Transverse colon (tissue), 4 donors: ENCODE measurements around the gene MRPL1.
"Not testable (repeated sequence)": the region's sequence is repeated elsewhere in the genome, so short reads cannot be mapped to it uniquely, and the experiment has no call there.

Experiments used
- CTCF ChIP-seq, 5 experiments: fragments of 200-600 bp in 3 of 5; fragments of 450-650 bp in 2 of 5; sonication (generic) in 3 of 5; IDR thresholded peaks; 1 replicate in 2 of 5; 2 replicates in 3 of 5; pipeline ENCODE4 v1.5.1; 2016 to 2017; ENCODE audit warnings: antibody characterized with exemption in 5 of 5, inconsistent platforms in 3 of 5, mild to moderate bottlenecking in 2 of 5, moderate library complexity in 1 of 5
- EP300 ChIP-seq: sonication (generic); formaldehyde crosslinking; IDR thresholded peaks from one replicate; pipeline ENCODE4 v1.6.1; 2017; ENCODE audit warnings: antibody characterized with exemption, low read depth
- POLR2A ChIP-seq: fragments of 450-650 bp; IDR thresholded peaks from one replicate; pipeline ENCODE4 v1.6.1; 2016; ENCODE audit warnings: antibody characterized with exemption, mild to moderate bottlenecking, moderate library complexity
- POLR2AphosphoS5 ChIP-seq, 3 donors: sonication (generic); formaldehyde crosslinking; IDR thresholded peaks; one replicate each; pipeline ENCODE4 v1.6.1; 2016; ENCODE audit warnings: antibody characterized with exemption in 3 of 3

GRCh38 chr4:77945929-77946328 is 83.3 kb downstream of the MRPL1 start:
- not testable (repeated sequence) for TF ChIP-seq CTCF (IDR thresholded peaks at IDR 0.05); POLR2AphosphoS5 (IDR thresholded peaks at IDR 0.05); EP300; POLR2A
